HFFc6 (cell line): Measurements from ENCODE around the gene ATOSB. TPM values are rescaled to one million over a fixed set of nuclear protein-coding genes. Genes with fewer than 3 reads are reported as not detected.

Experiments
- DNase-seq: peaks from one replicate; pipeline ENCODE4 v3.0.0-alpha.2; 2018
- H3K27ac Mint-ChIP-seq: 2 replicates; pipeline ENCODE4 v1.8.0; 2020; ENCODE audit warnings: mild to moderate bottlenecking, mixed read lengths
- H3K27me3 Mint-ChIP-seq: 2 replicates; pipeline ENCODE4 v1.8.0; 2021; ENCODE audit warnings: mild to moderate bottlenecking, moderate library complexity, mixed read lengths; ENCODE audit not compliant: insufficient read depth
- H3K36me3 Mint-ChIP-seq: 2 replicates; pipeline ENCODE4 v1.8.0; 2021; ENCODE audit warnings: low read depth, mixed read lengths
- H3K4me1 Mint-ChIP-seq: 2 replicates; pipeline ENCODE4 v1.8.0; 2020; ENCODE audit warnings: low read depth, mixed read lengths
- H3K4me3 Mint-ChIP-seq: 2 replicates; pipeline ENCODE4 v1.8.0; 2020; ENCODE audit warnings: mild to moderate bottlenecking, moderate library complexity, mixed read lengths
- H3K9me3 Mint-ChIP-seq: 2 replicates; pipeline ENCODE4 v1.8.0; 2020; ENCODE audit warnings: mild to moderate bottlenecking, mixed read lengths
- CTCF ChIP-seq: fragments of 200-600 bp; sonication (generic); IDR thresholded peaks from 2 replicates; pipeline ENCODE4 v1.5.0; 2021; ENCODE audit warnings: antibody characterized with exemption, mild to moderate bottlenecking
- total RNA-seq, 6 experiments: library from RNA; stranded (reverse); fragmentation: NEBNext Ultra II Directional; extraction: Animal tissue kit (Norgen Biotek cat#: 25700); gene quantifications; 2 replicates in 1 of 6; 3 replicates in 5 of 6; pipeline ENCODE4 v1.2.3, GENCODE V29; 2021

ATOSB gene
- total RNA-seq, 6 experiments from 2014 or later: 45.9 to 56.5 (median 49.5) TPM

- H3K27ac Mint-ChIP-seq: no peak overlapping the region
- H3K4me1 Mint-ChIP-seq: peaks cover 41% of the 10 kb centered on the region
- no peak overlapping the region for H3K4me3 Mint-ChIP-seq
- DNase-seq: no peak
- no peak for TF ChIP-seq CTCF
- peaks cover 12% of the 10 kb centered on the region; the same call in 1 of the 2 replicates for H3K36me3 Mint-ChIP-seq
- peaks cover 5% of the 10 kb centered on the region for H3K27me3 Mint-ChIP-seq
- no peaks in the 10 kb centered on the region for H3K9me3 Mint-ChIP-seq
These were observed 38.8 kb downstream of the ATOSB start for GRCh38 chr9:35076848-35077247.

- no peak for TF ChIP-seq CTCF
- peaks cover 25% of the 10 kb centered on the region for H3K36me3 Mint-ChIP-seq
- peaks cover 5% of the 10 kb centered on the region for H3K27me3 Mint-ChIP-seq
- no peaks in the 10 kb centered on the region for H3K9me3 Mint-ChIP-seq
- H3K4me3 Mint-ChIP-seq: no peak overlapping the region
- H3K27ac Mint-ChIP-seq: no peak overlapping the region
- no peak for DNase-seq
- peaks cover 46% of the 10 kb centered on the region for H3K4me1 Mint-ChIP-seq
These were observed 40.3 kb downstream of the ATOSB start for GRCh38 chr9:35075358-35075757.

- peaks cover 5% of the 10 kb centered on the region for H3K27me3 Mint-ChIP-seq
- peaks cover 46% of the 10 kb centered on the region for H3K4me1 Mint-ChIP-seq
- no peaks in the 10 kb centered on the region for H3K9me3 Mint-ChIP-seq
- DNase-seq: no peak
- no peak for TF ChIP-seq CTCF
- no peak overlapping the region for H3K4me3 Mint-ChIP-seq
- no peak overlapping the region for H3K27ac Mint-ChIP-seq
- peaks cover 30% of the 10 kb centered on the region for H3K36me3 Mint-ChIP-seq
These were observed 40.9 kb downstream of the ATOSB start for GRCh38 chr9:35074791-35075190.

- Mint-ChIP-seq H3K4me1 (peaks cover 51% of the 10 kb centered on the region), H3K27me3 (peaks cover 5% of the 10 kb centered on the region), H3K27ac (no peak overlapping the region), H3K36me3 (peaks cover 30% of the 10 kb centered on the region), H3K4me3 (no peak overlapping the region), H3K9me3 (no peaks in the 10 kb centered on the region)
- DNase-seq: no peak
- TF ChIP-seq CTCF: no peak
These were observed 41.5 kb downstream of the ATOSB start for GRCh38 chr9:35074141-35074540.

GRCh38 chr9:35073279-35073612 lies 42.4 kb downstream of the ATOSB start:
- H3K4me1 Mint-ChIP-seq: peaks cover 51% of the 10 kb centered on the region
- H3K36me3 Mint-ChIP-seq: peaks cover 33% of the 10 kb centered on the region
- DNase-seq: no peak
- no peaks in the 10 kb centered on the region for H3K9me3 Mint-ChIP-seq
- peaks cover 5% of the 10 kb centered on the region for H3K27me3 Mint-ChIP-seq
- no peak for TF ChIP-seq CTCF
- peak overlapping the region; percentile 98 for H3K27ac Mint-ChIP-seq
- H3K4me3 Mint-ChIP-seq: peak overlapping the region; percentile 99; the same call in 1 of the 2 replicates
